GM12878 (cell line): ENCODE data around the gene LDLRAD4. TPM values are rescaled to one million over a fixed set of nuclear protein-coding genes. Genes with fewer than 3 reads are reported as not detected.

Source experiments
- CEBPZ ChIP-seq: fragments of 150-350 bp; IDR thresholded peaks from 2 replicates; pipeline ENCODE4 v1.6.1; 2016; ENCODE audit warnings: low read depth, low read length
- CHD1 ChIP-seq: IDR thresholded peaks from 2 replicates; pipeline ENCODE4 v1.6.1; 2012; ENCODE audit warnings: low read depth, low read length, improper control_type of control experiment
- CREB1 ChIP-seq: IDR thresholded peaks from 2 replicates; pipeline ENCODE4 v1.6.1; 2012; ENCODE audit warnings: low read depth, mild to moderate bottlenecking, inconsistent platforms
- ELK1 ChIP-seq: IDR thresholded peaks from 2 replicates; pipeline ENCODE4 v1.6.1; 2012; ENCODE audit warnings: low read depth, low read length, improper control_type of control experiment
- FOS ChIP-seq: IDR thresholded peaks from 3 replicates; pipeline ENCODE4 v1.6.1; 2011; ENCODE audit warnings: borderline replicate concordance; ENCODE audit not compliant: insufficient read length; ENCODE audit errors: extremely low read depth
- FOXK2 ChIP-seq: fragments of 450-650 bp; IDR thresholded peaks from 2 replicates; pipeline ENCODE4 v1.6.1; 2017; ENCODE audit warnings: mild to moderate bottlenecking, moderate library complexity
- FOXM1 ChIP-seq: IDR thresholded peaks from 2 replicates; pipeline ENCODE4 v1.6.1; 2012; ENCODE audit warnings: low read depth, mild to moderate bottlenecking, inconsistent platforms, low read length, moderate library complexity
- HDGF ChIP-seq: fragments of 450-650 bp; IDR thresholded peaks from 2 replicates; pipeline ENCODE4 v1.6.1; 2016; ENCODE audit warnings: antibody characterized with exemption
- MAX ChIP-seq: IDR thresholded peaks from 2 replicates; pipeline ENCODE4 v1.6.1; 2012; ENCODE audit warnings: low read depth, low read length, improper control_type of control experiment
- MEF2A ChIP-seq: IDR thresholded peaks from 2 replicates; pipeline ENCODE4 v1.6.1; 2011; ENCODE audit warnings: low read depth, mild to moderate bottlenecking, low read length, moderate library complexity; ENCODE audit not compliant: insufficient read depth
- MXI1 ChIP-seq: fragments of 150-350 bp; IDR thresholded peaks from 2 replicates; pipeline ENCODE4 v1.6.1; 2011; ENCODE audit warnings: low read depth, mild to moderate bottlenecking, inconsistent platforms, low read length, improper control_type of control experiment
- NFXL1 ChIP-seq: fragments of 450-650 bp; IDR thresholded peaks from 2 replicates; pipeline ENCODE4 v1.6.1; 2017; ENCODE audit warnings: antibody characterized with exemption, mild to moderate bottlenecking, borderline replicate concordance
- NFYB ChIP-seq: IDR thresholded peaks from 2 replicates; pipeline ENCODE4 v1.6.1; 2011; ENCODE audit warnings: low read depth, mild to moderate bottlenecking, low read length, improper control_type of control experiment, moderate library complexity; ENCODE audit not compliant: insufficient read depth
- NR2F1 ChIP-seq: fragments of 450-650 bp; conservative IDR thresholded peaks from 2 replicates; pipeline ENCODE4 v1.6.1; 2017; ENCODE audit warnings: mild to moderate bottlenecking
- NRF1 ChIP-seq: conservative IDR thresholded peaks from 2 replicates; pipeline ENCODE4 v1.6.1; 2011; ENCODE audit warnings: mild to moderate bottlenecking, low read depth, low read length, improper control_type of control experiment
- SP1 ChIP-seq: IDR thresholded peaks from one replicate; pipeline ENCODE4 v1.6.1; 2011; ENCODE audit warnings: low read depth, low read length
- TAF1 ChIP-seq: IDR thresholded peaks from 2 replicates; pipeline ENCODE4 v1.6.1; 2011; ENCODE audit warnings: mild to moderate bottlenecking, low read depth, low read length, borderline replicate concordance
- ZBTB33 ChIP-seq: fragments of 450-650 bp; IDR thresholded peaks from 2 replicates; pipeline ENCODE4 v1.6.1; 2017; ENCODE audit warnings: mild to moderate bottlenecking
- polyA plus RNA-seq, 11 experiments: library from polyadenylated mRNA; depleted of rRNA in 4 of 11; unstranded in 6 of 11; stranded (reverse) in 5 of 11; fragments of >200 nt; fragmentation: Nextera tagmentation in 4 of 11; fragmentation: Illumina TruSeq in 1 of 11; extraction: Ambion mirVana in 4 of 11; extraction: Trizol in 1 of 11; gene quantifications; 1 replicate in 1 of 11; 2 replicates in 10 of 11; pipeline versions ENCODE4 v1.2.1 to v1.2.3, GENCODE V29; 2011 to 2016; ENCODE audit warnings: inconsistent platforms in 2 of 11, missing spikeins in 2 of 11, low read depth in 1 of 11
- total RNA-seq, 4 experiments: library from RNA; depleted of rRNA in 3 of 4; stranded (reverse); fragments of >200 nt in 3 of 4; fragmentation: Illumina TruSeq in 1 of 4; extraction: Trizol in 1 of 4; gene quantifications; 2 replicates each; pipeline versions ENCODE4 v1.2.1 to v1.2.3, GENCODE V29; 2013 to 2021
- TF ChIP-seq, protein P1 (sequence below): fragments of 450-650 bp; IDR thresholded peaks from 2 replicates; pipeline ENCODE4 v1.6.1; 2018; ENCODE audit warnings: borderline replicate concordance, mild to moderate bottlenecking; ENCODE audit not compliant: partially characterized antibody
- TF ChIP-seq, protein P2 (sequence below): fragments of 450-650 bp; IDR thresholded peaks from 2 replicates; pipeline ENCODE4 v1.6.1; 2017; ENCODE audit warnings: borderline replicate concordance

The LDLRAD4 gene
- total and polyA plus RNA-seq, 10 of the 15 experiments (the other 5 are each of a cell fraction or from before 2014, with no cell fraction given): 2.7 to 16.8 (median 11.2) TPM

- TF ChIP-seq ZBTB33: no peak
- no peak for TF ChIP-seq MAX
- TF ChIP-seq NFXL1: no peak
- no peak for TF ChIP-seq MEF2A
- no peak for TF ChIP-seq CEBPZ
- TF ChIP-seq CHD1: no peak
- TF ChIP-seq FOXK2: no peak
- TF ChIP-seq, protein P1, sequence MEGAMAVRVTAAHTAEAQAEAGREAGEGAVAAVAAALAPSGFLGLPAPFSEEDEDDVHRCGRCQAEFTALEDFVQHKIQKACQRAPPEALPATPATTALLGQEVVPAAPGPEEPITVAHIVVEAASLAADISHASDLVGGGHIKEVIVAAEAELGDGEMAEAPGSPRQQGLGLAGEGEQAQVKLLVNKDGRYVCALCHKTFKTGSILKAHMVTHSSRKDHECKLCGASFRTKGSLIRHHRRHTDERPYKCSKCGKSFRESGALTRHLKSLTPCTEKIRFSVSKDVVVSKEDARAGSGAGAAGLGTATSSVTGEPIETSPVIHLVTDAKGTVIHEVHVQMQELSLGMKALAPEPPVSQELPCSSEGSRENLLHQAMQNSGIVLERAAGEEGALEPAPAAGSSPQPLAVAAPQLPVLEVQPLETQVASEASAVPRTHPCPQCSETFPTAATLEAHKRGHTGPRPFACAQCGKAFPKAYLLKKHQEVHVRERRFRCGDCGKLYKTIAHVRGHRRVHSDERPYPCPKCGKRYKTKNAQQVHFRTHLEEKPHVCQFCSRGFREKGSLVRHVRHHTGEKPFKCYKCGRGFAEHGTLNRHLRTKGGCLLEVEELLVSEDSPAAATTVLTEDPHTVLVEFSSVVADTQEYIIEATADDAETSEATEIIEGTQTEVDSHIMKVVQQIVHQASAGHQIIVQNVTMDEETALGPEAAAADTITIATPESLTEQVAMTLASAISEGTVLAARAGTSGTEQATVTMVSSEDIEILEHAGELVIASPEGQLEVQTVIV: no peak
- no peak for TF ChIP-seq FOS
- TF ChIP-seq, protein P2, sequence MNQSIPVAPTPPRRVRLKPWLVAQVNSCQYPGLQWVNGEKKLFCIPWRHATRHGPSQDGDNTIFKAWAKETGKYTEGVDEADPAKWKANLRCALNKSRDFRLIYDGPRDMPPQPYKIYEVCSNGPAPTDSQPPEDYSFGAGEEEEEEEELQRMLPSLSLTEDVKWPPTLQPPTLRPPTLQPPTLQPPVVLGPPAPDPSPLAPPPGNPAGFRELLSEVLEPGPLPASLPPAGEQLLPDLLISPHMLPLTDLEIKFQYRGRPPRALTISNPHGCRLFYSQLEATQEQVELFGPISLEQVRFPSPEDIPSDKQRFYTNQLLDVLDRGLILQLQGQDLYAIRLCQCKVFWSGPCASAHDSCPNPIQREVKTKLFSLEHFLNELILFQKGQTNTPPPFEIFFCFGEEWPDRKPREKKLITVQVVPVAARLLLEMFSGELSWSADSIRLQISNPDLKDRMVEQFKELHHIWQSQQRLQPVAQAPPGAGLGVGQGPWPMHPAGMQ: no peak
- TF ChIP-seq TAF1: no peak
- TF ChIP-seq MXI1: no peak
- no peak for TF ChIP-seq NRF1
- TF ChIP-seq ELK1: no peak
- no peak for TF ChIP-seq CREB1
- no peak for TF ChIP-seq HDGF
- TF ChIP-seq FOXM1: no peak
- no peak for TF ChIP-seq SP1
- no peak for TF ChIP-seq NR2F1
- no peak for TF ChIP-seq NFYB
Measured at GRCh38 chr18:13576598-13576997, 358.0 kb downstream of the LDLRAD4 start (continued).
